GM21825 (cell line): ENCODE results near the gene TEX2.

ENCODE experiments used
- ATAC-seq: cut with Tn5 transposase; IDR thresholded peaks from one replicate; pipeline ENCODE4 v1.9.1; 2021; ENCODE audit warnings: mild to moderate bottlenecking, moderate library complexity; ENCODE audit not compliant: unreplicated experiment

The TEX2 gene

DNA sequence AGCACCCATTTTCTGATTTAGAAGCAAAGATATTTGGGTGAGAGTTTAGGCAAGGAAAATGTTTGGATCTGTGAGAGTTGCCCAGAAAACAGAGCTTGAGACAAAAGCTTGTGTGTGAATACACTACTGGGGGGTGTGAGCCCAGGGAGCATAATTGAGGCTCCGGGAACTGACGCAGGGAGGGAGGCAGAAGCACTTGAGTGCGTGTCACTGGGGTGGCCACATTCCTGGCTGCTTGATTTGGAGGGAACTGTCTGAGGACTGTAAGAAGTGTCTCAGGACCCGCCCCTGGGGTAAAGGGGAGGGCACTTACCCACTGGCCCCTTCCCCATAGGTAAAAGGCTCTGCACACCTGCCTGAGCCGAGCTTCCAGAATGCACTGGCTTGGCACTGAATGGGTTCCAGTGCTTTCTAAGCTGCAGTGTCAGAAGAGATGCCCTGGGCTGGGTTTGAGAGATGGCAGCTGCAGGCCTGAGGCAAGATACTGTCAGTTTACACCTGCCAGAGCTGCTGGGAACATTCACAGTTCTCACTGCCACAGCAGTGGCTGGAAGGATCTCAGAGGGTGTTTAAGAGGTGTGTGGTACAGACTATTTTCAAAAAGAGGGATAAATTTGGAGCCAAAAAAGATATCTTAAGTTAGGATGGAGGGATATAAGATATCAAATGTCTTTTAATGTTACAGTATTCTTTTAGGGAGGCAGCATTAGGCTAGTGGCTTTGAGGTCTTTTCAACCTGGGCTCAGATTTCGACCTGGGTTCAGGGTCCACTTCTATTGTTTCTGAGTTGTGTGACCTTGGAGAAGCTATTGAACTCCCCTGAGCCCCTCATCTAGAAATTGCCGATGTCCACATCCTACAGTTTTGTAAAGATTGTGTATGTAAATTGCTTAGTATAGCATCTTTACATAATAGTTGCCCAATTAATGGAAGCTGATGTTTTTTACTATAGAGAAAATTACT, 6.9 kb upstream of the TEX2 start:
- no peak for ATAC-seq

- no peak for ATAC-seq
These were observed 1.8 kb upstream of the TEX2 start for GRCh38 chr17:64264891-64265290.

GRCh38 chr17:64262198-64262999, 661 bp downstream of the TEX2 start:
- peak; percentile 28 for ATAC-seq

GRCh38 chr17:64261417-64262145, 1.5 kb downstream of the TEX2 start:
- ATAC-seq = no peak

DNA sequence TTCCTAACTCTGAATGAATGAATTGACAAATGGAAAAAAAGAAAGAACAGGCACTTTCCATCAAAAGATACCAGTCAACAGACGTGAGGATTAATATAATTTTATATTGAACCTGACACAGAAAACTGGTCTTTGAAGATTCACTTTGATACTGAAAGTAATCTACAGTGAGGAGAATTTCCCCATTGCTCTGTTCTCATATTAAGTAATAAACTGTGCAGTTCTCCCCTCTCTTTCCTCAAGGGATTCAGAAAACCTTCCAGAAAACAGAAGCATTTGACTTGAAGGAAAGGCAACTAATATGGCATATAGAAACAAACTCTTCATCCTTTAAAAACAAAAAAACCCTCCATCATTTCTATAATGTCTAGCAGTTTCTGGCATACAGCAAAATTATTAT, 2.2 kb downstream of the TEX2 start:
- no peak for ATAC-seq

- no peak for ATAC-seq
These were observed 3.1 kb downstream of the TEX2 start for GRCh38 chr17:64259922-64260321.

- ATAC-seq = no peak
These were observed 3.6 kb downstream of the TEX2 start for GRCh38 chr17:64259426-64259825.

DNA sequence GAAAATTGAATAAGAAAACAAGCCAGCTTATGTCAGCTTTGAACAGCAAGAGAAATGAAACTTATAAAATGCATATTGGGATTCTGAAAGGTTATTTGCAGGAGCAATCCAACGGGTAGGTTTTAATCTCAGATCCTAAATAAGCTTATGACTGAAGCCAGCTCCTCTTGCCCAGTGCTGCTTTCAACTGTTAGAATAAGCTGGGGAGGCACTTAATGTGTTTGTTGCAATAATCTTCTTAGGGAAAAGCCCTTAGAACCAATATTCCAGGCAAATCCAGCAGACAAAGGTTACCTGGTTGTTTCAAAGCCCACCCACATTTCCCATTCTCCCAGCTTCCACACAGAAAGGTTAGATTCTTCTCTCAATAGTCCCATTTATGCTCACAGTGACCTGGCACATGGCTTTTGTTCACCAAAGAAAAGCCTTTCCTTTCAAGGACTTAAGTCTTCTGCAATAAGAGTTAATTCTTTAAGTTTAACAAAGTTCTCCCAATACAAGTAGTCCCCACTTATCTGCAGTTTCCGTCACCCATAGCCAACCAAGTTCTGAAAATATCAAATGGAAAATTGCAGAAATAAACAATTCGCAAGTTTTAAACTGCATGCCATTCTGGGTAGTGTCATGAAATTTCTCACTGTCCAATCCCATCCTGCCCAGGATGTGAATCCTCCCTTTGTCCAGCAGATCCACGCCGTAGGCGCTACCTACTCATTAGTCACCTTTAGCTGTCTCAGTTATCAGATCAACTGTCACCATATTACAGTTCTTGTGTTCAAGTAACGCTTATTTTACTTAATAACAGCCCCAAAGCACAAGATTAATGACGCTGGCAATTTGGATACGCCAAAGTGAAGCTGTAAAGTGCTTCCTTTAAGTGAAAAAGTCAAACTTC, 5.9 kb downstream of the TEX2 start:
- no peak for ATAC-seq

DNA sequence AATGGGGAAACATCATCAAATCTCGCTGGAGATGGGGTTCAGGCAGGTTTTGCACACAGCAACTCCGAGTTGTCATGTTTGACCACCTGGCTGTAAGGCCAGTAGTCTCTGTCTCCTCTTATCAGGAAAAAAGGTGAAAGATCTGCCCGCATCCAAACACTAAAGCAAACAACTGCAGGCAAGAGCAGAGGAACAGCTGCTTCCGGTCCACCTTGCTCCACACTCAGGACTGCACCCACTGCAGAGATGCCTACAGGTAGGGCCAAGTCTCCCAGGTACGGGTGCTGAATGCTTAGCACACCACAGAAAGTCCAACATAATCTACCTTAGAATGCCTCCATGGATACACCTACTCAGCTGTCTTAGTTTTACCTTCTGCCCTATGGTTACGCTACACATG, 7.3 kb downstream of the TEX2 start:
- no peak for ATAC-seq

DNA sequence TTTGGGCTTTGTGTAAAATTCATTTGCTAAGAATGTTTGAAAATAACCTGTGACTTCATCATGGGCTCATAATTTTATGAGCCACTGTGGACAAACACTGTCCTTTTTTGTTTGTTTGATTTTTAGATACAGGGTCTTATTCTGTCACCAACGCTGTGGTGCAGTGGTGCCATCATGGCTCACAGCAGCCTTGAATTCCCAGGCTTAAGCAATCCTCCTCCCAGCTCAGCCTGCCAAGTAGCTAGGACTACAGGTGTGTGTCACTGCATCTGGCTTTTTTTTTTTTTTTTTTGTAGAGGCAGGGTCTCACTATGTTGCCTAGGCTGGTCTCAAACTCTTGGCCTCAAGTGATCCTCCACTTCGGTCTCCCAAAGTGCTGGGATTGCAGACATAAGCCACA, 8.3 kb downstream of the TEX2 start:
- ATAC-seq = no peak

DNA sequence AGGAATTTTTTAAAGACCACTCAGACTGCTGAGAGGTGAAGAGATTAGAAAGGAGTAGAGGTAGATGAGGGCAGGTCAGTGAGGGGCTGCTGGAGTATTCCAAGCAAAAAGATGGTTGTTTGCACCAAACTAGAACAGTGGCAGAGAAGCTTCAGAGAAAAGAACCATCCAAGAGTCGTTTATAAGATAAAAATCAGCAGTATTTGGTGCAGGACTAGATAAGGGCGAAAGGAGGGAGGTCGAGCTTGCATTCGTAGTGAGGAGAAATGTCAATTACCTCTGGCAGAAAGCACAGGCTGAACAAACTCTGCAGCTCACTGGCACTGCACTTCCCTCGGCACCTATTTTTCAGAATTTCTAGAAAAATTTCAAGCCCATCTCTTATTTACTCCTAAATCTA, 9.6 kb downstream of the TEX2 start:
- no peak for ATAC-seq

DNA sequence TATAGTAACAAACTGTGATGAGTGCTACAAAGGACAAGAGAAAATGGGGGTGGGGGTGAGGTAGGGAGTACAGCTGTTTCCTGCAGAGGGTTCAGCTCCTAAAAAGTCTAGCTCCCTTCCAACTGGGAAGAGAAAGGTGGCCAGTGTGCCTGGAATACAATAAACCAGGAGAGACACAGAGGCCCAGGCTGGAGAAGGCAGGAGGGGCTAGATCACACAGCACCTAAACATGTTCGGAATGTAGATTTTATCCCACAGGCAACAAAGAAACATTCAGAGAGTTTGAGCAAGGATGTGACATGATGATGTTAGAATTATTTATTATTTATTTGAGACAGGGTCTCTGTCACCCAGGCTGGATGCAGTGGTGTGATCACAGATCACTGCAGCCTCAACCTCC, 10.2 kb downstream of the TEX2 start:
- ATAC-seq = no peak

GRCh38 chr17:64250233-64250835, 12.7 kb downstream of the TEX2 start:
- no peak for ATAC-seq

GRCh38 chr17:64247836-64248235, 15.2 kb downstream of the TEX2 start:
- no peak for ATAC-seq

DNA sequence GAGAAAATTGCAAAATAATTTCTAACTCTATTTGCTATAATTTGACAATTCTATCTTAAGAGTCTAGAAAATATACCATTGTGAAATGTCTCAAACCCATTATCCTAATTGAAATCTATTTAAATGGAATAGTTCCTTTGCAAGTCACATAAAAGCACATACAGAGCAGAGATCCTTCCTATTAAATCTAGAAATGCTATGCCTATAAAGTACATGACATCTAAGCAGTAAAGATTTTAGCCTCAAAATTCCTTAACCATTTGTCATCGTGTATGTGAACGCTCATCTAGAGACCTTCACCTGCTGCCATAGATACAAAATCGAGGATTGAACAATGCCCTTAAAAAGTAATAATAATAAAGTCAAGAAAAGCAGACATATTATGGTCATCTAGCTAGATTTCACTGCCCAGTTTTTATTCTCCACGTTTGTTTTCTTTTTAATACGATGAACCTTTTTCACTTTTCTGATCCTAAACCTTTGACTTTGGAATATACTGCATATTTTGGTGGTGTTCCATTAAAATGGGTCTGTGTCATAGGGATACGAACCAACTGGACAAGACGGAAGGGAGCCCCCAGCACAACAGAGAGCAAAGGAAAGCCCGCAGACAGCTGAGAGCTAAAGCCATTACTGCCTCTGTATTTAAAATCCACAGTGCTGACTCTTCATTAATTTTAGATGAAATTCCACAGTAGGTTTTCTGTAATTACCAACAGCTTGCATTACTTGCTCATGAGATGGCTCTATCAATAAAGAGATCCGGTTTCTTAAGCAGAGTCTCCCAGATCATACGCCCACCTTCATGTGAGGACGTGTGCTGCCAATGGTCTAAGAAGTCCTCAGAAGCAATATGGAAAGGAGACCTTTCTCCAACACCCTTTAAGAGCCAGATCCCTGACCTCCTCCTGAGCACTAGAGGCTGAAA, 17.6 kb downstream of the TEX2 start:
- no peak for ATAC-seq

GRCh38 chr17:64244165-64244564, 18.9 kb downstream of the TEX2 start:
- ATAC-seq = no peak

- ATAC-seq = no peak
These were observed 19.7 kb downstream of the TEX2 start for GRCh38 chr17:64243340-64243739.

DNA sequence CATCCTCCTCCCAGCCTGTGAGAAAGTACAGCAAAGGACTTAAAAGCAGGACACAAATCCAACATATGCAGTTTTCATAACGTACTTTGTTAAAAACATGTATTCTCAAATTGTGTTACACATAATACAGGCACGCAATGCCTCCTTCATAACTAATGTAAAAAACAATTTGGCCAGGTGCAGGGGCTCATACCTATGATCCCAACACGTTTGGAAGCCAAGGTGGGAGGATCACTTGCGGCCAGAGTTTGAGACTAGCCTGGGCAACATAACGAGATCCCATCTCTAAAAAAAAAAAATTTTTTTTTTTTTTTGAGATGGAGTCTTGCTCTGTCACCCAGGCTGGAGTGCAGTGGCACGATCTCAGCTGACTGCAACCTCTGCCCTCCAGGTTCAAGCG, 20.4 kb downstream of the TEX2 start:
- ATAC-seq = no peak
